ENCODE measurements around the gene TNFRSF18.
"Not testable (repeated sequence)": the region's sequence is repeated elsewhere in the genome, so short reads cannot be mapped to it uniquely, and the experiment has no call there.

Gene TNFRSF18

GRCh38 chr1:1177452-1178206 is 28.8 kb downstream of the TNFRSF18 start:
- DNase-seq (ENCODE audit: low spot score) = no peak

GRCh38 chr1:1176931-1177330 is 29.5 kb downstream of the TNFRSF18 start:
- no peak for DNase-seq (ENCODE audit: low spot score)

DNA sequence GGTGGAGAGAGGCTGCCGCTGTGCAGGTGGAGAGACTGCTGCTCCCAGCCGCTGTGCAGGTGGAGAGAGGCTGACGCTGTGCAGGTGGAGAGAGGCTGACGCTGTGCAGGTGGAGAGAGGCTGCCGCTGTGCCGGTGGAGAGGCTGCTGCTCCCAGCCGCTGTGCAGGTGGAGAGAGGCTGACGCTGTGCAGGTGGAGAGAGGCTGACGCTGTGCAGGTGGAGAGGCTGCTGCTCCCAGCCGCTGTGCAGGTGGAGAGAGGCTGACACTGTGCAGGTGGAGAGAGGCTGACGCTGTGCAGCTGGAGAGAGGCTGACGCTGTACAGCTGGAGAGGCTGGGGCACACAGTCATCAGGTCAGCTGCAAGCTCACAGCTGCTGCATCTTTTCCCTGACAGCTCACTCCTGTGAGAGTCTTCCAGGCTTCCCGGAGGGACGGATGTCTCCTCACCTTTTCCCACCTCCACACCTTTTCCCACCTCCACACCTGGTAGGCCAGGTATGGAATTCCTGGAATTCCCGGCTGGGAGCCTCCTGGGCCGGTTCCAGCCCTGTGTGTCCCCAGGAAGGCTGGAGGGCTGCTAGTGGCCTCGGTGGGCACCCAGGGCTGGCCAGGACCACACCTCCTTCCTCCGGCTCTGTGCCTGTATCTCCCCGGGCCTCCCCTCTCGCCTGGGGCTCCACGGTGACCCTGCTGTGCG is 30.2 kb downstream of the TNFRSF18 start:
- DNase-seq (ENCODE audit: low spot score) = not testable (repeated sequence)

DNA sequence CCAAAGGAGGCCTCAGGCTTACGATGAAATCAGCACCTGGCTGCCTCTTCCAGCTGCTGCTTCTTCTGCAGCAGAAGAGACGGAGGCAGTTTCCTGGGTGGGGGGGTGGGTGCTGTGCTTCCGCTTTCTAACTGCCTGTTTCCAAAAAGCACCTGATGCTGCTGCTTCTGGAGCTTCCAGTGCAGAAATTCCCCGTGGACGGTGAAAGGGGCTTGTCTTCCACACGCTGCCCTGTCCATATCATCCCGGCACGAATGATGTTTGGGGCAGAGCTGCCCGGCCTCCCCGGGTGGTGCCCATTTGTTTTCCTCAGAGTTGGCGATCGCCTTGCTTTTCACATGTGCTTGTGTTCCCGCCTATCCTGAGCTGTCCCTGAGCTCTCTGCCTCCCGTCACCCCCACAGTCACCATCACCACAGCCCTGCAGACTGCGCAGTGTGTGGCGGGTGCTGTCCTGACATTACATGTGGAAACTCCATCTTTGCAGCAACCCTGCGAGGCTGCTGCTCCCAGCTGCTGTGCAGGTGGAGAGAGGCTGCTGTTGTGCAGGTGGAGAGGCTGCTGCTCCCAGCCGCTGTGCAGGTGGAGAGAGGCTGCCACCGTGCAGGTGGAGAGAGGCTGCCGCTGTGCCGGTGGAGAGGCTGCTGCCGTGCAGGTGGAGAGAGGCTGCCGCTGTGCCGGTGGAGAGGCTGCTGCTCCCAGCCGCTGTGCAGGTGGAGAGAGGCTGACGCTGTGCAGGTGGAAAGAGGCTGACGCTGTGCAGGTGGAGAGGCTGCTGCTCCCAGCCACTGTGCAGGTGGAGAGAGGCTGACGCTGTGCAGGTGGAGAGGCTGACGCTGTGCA is 30.9 kb downstream of the TNFRSF18 start:
- no peak for DNase-seq (ENCODE audit: low spot score)

DNA sequence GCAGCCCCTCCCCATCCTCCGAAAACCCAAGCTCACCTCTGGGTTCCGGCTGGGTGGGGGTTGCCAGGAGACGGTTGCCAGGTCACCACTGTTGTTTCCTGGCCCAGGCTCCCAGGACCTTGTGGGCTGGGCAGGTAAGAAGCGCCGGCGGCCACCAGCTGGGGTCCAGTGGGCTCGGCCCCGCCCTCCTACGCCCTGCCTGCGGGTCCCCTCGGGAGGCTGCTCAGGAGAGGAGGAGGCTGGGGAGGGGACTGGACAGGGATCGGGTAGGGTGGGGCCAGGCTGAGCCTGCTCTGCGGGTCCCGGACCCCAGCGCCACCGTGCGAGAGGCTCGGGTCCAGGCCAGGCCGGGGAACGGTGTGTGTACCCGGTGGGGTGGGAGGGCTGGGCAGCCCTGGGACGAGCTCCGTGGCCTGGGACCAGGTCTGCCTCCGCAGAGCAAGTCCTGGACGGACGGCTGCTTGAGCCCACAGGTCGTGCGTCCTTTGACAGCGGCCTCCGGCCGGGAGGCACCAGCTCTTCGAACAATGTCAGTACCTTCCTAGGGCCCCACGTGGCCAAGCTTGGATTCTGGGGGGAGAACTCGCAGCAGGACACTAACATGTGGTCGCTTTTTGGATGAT is 32.5 kb downstream of the TNFRSF18 start, which contains the start of gene TTLL10:
Gene TTLL10, plus strand, starts transcription at position 88 of the 623 bp plus-strand sequence. CDS start 5,336 bp downstream, outside the sequence.
- DNase-seq (ENCODE audit: low spot score) = no peak

- DNase-seq (ENCODE audit: low spot score) = no peak
Measured at GRCh38 chr1:1173061-1173792, 33.2 kb downstream of the TNFRSF18 start.

- DNase-seq (ENCODE audit: low spot score) = no peak
Measured at GRCh38 chr1:1171546-1172340, 34.6 kb downstream of the TNFRSF18 start.

- DNase-seq (ENCODE audit: low spot score) = no peak
Measured at GRCh38 chr1:1171161-1171545, 35.2 kb downstream of the TNFRSF18 start.

- no peak for DNase-seq (ENCODE audit: low spot score)
Measured at GRCh38 chr1:1170215-1171091, 35.9 kb downstream of the TNFRSF18 start.

- no peak for DNase-seq (ENCODE audit: low spot score)
Measured at GRCh38 chr1:1169429-1170214, 36.8 kb downstream of the TNFRSF18 start.

- DNase-seq (ENCODE audit: low spot score) = no peak
Measured at GRCh38 chr1:1168451-1169411, 37.7 kb downstream of the TNFRSF18 start.

- no peak for DNase-seq (ENCODE audit: low spot score)
Measured at GRCh38 chr1:1167841-1168450, 38.4 kb downstream of the TNFRSF18 start.

GRCh38 chr1:1167398-1167821 is 39.0 kb downstream of the TNFRSF18 start:
- DNase-seq (ENCODE audit: low spot score) = no peak

DNA sequence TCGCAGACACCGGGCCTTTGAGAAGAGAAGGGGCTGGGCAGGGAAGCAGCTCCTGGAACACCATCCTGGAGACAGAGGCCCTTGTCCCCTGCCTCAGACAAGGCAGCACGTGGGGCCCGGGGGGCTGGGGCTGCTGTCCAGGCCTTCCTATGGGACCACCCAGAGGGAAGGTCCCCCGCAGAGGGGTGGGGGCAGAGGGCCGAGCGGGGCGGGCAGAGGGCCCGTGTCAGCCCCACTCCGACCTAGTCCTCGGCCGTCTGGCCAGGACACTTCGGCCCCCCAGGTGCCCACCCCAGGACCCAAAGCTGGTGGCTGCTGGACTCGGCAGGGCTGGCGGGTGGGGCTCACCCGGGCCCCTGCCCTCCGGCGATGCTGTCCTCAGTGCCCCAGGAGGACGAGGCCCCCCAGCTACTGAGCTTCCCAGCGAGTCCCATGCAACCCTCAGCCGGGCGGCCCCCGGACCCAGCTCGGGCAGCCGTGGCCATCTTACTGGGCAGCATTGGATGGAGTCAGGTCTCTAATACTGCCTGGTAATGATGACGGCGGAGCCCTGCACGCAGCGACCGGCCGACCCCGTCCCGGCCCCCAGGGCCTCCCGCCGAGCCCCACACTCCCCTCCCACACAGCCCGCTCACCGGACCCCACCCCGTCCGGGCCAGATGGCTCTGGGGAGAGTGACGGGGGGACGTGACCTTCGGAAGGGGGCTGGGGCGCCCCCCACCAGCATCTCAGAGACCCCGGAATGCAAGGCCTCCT is 39.6 kb downstream of the TNFRSF18 start:
- no peak for DNase-seq (ENCODE audit: low spot score)

DNA sequence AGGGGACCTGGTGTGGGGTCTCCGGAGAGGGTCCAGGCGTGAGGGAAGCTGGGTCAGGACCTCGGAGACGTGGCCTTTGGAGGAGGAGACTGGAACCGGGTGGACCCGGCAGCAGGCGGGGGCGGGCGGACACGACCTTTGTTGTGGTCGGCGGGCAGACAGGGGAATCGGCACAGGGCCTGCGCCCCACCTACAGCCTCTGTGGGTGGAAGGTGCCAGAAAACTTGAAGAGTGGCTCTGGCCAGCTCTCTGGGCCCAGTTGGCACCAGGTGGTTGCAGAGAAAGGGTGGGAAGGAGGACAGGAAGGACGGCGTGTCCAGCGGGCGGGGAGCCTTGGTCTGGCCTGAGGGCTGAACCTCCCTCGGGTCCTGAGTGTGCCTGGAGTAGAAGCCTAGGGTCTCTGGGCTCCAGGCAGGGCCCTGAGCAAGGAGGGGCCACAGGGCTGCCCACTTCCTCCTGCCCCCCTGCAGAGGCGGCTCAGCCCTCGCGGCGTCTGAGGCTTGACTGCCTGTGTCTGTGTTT is 40.4 kb downstream of the TNFRSF18 start:
- no peak for DNase-seq (ENCODE audit: low spot score)

DNA sequence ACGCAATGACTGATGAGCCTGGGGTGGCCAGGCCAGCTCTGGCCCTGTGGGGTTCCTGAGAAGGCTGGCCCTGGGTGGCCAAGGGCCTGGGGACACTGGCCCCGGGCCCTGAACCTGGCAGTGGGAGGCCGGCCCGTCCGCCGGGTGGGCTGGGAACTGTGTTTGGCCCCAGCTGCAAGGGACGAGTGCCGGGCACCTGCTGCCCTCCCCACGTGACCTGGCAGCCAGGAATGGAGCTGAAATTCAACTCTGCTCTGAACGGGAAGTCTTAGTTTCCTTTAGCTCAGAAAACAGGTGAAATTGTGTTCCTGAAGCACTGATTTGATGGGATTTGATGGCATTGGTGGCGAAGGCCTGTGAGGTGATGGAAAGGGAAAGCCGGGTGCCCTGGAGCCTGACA is 40.9 kb downstream of the TNFRSF18 start:
- no peak for DNase-seq (ENCODE audit: low spot score)
